ENCODE results near the gene PTPRE.

GRCh38 chr10:127997271-127997670 is 90.4 kb downstream of the PTPRE start:
- no peak for TF ChIP-seq CTCF (IDR thresholded peaks at IDR 0.05)
- no peak for TF ChIP-seq EZH2phosphoT487 (IDR thresholded peaks at IDR 0.05)
- TF ChIP-seq EZH2 (IDR thresholded peaks at IDR 0.05), result no peak

Data from neural progenitor cell (in vitro differentiated cells).